Upper lobe of right lung (tissue), 1 donor: ENCODE measurements around the gene PPP1R3G. TPM values are rescaled to one million over a fixed set of nuclear protein-coding genes. Genes with fewer than 3 reads are reported as not detected.

ENCODE experiments used
- ATAC-seq: fragments of 200-7000 bp; cut with Tn5 transposase; one replicate; pipeline ENCODE4 v1.9.1; 2020; ENCODE audit warnings: mild to moderate bottlenecking, moderate library complexity
- DNase-seq: peaks from one replicate; pipeline ENCODE4 v3.0.0-alpha.2; 2020
- H3K27ac ChIP-seq: fragments of 200-600 bp; one replicate; pipeline ENCODE4 v1.8.0; 2022
- H3K27me3 ChIP-seq: fragments of 200-600 bp; one replicate; pipeline ENCODE4 v1.8.0; 2022; ENCODE audit warnings: mild to moderate bottlenecking
- H3K36me3 ChIP-seq: fragments of 200-600 bp; one replicate; pipeline ENCODE4 v1.8.0; 2022
- H3K4me1 ChIP-seq: fragments of 200-600 bp; one replicate; pipeline ENCODE4 v1.8.0; 2022
- H3K4me3 ChIP-seq: fragments of 200-600 bp; one replicate; pipeline ENCODE4 v1.8.0; 2022; ENCODE audit warnings: mild to moderate bottlenecking
- H3K9me3 ChIP-seq: fragments of 200-600 bp; one replicate; pipeline ENCODE4 v1.8.0; 2022
- intact Hi-C: fragments of 100-400 bp; cut with DNase I; formaldehyde crosslinking; loops from one replicate; pipeline ENCODE4 v1.11.0; 2022
- total RNA-seq: library from RNA; stranded (reverse); fragmentation: NEBNext Ultra II Directional; extraction: Animal tissue kit (Norgen Biotek cat#: 25700); gene quantifications from one replicate; pipeline ENCODE4 v1.2.1, GENCODE V29; 2021
- TF ChIP-seq, protein P1 (sequence below): fragments of 200-600 bp; IDR thresholded peaks from one replicate; pipeline ENCODE4 v1.8.0; 2022; ENCODE audit warnings: antibody characterized with exemption
- donor health status: DM: no; HTN: yes; CAD: no; lungs with severe emphysema.

Gene PPP1R3G
- total RNA-seq, 1 donor from 2014 or later = 0.46 TPM

DNA sequence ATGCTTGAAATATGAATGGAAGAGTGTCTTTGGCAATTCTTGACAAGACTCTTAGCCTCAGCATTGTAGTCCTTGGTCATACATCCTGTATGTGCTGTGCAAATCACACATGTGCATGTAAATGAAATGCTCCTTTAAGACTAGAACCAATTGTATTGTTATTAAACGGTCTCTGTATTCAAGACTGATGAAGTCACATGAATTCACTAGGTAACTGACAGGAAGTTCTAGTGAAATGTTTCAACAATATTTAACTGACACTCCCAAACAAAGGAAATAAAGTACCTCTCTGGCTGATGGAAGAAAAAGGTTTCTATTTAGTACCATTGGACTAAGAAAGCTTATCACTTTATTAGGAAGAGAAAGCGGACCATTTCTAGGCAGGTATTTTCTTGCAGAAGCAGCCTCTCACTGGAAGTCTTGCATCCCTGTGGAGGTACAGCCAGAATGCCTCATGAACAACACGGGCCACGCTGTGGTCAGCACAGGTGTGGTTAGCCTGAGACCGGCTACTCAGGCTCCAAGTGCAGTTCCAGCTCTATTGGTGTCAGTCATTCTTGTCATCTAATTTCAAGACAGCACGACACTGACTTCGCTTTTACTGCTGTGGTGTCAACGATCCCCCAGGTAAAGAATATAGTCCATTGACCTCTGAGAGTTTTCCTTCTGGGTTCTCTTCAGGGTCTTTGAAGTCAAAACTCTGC is 17.3 kb downstream of the PPP1R3G start:
- DNase-seq (no peak), ATAC-seq (no peak)
- no peak overlapping the region for H3K4me3 ChIP-seq
- no peaks in the 10 kb centered on the region for H3K4me1 ChIP-seq
- no peaks in the 10 kb centered on the region for H3K9me3 ChIP-seq
- H3K27me3 ChIP-seq = no peaks in the 10 kb centered on the region
- intact Hi-C loops = no loop called here
- no peak overlapping the region for H3K27ac ChIP-seq
- H3K36me3 ChIP-seq = no peaks in the 10 kb centered on the region
- TF ChIP-seq, protein P1, sequence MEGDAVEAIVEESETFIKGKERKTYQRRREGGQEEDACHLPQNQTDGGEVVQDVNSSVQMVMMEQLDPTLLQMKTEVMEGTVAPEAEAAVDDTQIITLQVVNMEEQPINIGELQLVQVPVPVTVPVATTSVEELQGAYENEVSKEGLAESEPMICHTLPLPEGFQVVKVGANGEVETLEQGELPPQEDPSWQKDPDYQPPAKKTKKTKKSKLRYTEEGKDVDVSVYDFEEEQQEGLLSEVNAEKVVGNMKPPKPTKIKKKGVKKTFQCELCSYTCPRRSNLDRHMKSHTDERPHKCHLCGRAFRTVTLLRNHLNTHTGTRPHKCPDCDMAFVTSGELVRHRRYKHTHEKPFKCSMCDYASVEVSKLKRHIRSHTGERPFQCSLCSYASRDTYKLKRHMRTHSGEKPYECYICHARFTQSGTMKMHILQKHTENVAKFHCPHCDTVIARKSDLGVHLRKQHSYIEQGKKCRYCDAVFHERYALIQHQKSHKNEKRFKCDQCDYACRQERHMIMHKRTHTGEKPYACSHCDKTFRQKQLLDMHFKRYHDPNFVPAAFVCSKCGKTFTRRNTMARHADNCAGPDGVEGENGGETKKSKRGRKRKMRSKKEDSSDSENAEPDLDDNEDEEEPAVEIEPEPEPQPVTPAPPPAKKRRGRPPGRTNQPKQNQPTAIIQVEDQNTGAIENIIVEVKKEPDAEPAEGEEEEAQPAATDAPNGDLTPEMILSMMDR = no peak

DNA sequence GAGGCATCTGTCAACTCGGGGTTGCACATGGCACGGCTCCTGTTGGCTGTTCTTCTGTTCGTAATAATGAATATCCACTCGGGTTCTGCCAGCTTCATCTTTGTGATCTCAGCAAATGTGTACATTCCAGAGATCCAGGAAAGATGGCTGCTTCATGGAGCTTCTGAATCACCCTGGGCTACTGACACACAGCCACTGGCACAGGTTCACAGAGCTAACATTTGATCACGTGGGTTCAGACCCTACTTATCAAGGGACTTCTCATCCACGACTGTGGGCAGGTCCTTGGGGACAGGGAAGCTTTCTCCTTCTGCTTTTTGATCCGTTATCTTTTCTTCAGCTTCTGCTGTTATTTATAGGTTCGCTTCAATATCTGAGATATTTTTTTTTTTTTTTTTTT is 18.1 kb downstream of the PPP1R3G start:
- no peaks in the 10 kb centered on the region for H3K36me3 ChIP-seq
- DNase-seq (no peak), ATAC-seq (no peak)
- no peaks in the 10 kb centered on the region for H3K9me3 ChIP-seq
- no peak overlapping the region for H3K27ac ChIP-seq
- no peaks in the 10 kb centered on the region for H3K27me3 ChIP-seq
- no peak overlapping the region for H3K4me3 ChIP-seq
- intact Hi-C loops = no loop called here
- no peaks in the 10 kb centered on the region for H3K4me1 ChIP-seq
- TF ChIP-seq, protein P1 = no peak

DNA sequence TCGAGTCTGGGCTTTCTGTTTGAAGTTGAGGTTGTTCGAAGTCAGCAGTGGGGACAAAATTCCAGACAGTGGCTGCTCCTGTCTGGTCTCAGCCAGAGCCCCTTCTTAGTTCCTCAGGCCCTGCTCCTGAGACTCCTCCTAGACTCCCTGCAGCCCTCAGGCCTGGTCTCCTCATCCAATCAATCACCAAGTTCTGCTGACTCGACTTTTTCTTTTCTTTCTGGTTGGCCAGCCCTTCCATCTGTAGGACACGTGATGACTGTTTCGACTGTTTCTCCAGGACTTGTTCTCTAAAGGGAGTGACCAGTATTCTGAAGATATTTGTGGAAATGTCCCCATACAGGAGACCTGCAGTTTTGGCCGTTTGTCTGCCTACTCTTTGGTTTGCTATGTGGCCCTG is 19.5 kb downstream of the PPP1R3G start:
- H3K9me3 ChIP-seq = no peaks in the 10 kb centered on the region
- no peak for ATAC-seq

DNA sequence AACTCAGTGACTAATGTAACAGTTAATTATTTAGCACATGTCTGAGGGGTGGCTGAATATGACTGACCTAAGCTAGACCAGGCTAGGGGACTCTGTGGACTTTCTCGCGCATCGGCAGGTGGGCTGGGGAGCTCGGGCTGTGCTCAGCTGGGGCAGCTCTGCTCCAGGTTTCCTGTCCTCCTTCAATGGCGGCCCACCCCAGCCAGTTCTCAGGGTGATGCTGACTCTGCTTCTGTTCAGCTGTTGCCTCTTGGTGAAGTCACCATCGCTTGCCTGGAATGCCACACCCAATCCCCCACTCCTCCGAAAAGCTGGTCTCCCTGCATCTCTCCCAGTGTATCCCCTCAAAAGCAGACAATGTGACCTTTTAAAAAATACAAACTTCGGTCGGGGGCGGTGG is 20.0 kb downstream of the PPP1R3G start:
- no peak for DNase-seq
- no peaks in the 10 kb centered on the region for H3K27me3 ChIP-seq
- intact Hi-C loops = no loop called here
- no peak overlapping the region for H3K4me3 ChIP-seq
- H3K27ac ChIP-seq = no peak overlapping the region
- no peaks in the 10 kb centered on the region for H3K4me1 ChIP-seq
- TF ChIP-seq, protein P1 = no peak
- H3K9me3 ChIP-seq = no peaks in the 10 kb centered on the region
- H3K36me3 ChIP-seq = no peaks in the 10 kb centered on the region
- ATAC-seq = no peak

More for the DNA sequence above, 19.5 kb downstream of the PPP1R3G start:
- H3K27me3 ChIP-seq = no peaks in the 10 kb centered on the region
- no peak overlapping the region for H3K27ac ChIP-seq
- no peaks in the 10 kb centered on the region for H3K36me3 ChIP-seq
- no peak overlapping the region for H3K4me3 ChIP-seq
- TF ChIP-seq, protein P1 = no peak
- intact Hi-C loops = no loop called here
- no peaks in the 10 kb centered on the region for H3K4me1 ChIP-seq
- DNase-seq = no peak

DNA sequence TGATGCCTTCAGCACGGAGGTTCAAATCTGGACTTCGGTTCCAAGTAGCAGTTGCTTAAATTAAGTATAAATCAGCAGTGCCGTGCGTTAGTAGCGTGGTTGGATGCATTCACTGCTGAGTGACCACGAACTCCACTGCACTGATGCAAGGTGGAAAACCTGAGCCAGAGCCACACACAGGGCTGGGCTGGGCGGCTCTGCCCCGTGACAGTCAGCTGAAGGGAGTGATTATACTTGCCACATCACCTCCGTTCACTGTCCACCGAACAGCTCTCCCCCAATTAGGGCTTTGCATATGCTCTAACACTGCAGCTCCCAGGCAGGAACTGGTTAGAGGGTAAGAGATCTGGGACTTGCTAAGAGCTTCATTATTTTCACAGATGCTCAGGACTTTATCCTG is 22.2 kb downstream of the PPP1R3G start:
- TF ChIP-seq, protein P1 = no peak
- ATAC-seq (no peak), DNase-seq (no peak)
- Histone ChIP-seq H3K4me3 (no peak overlapping the region), H3K27me3 (no peaks in the 10 kb centered on the region), H3K27ac (no peak overlapping the region), H3K4me1 (no peaks in the 10 kb centered on the region), H3K36me3 (no peaks in the 10 kb centered on the region), H3K9me3 (no peaks in the 10 kb centered on the region)
- intact Hi-C loops = no loop called here

DNA sequence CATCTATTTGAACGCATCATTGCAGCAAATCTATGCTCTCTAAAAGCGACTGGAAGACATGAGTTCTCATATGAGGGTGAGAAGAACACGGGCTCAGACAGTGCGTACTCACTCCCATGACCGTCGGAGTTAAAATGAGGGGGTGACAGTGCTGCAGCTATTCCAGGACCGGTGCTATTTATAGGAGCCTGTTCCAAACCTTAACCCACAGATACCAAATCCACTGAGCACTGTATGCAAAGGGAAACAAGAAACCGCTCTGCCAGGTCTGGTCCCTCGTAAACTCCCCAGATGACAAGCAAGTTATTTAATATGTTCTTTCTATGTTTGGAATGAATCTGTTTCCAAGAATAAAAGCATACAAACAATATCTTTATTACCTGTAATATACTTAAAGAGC is 22.9 kb downstream of the PPP1R3G start:
- H3K36me3 ChIP-seq = no peaks in the 10 kb centered on the region
- intact Hi-C loops = no loop called here
- no peaks in the 10 kb centered on the region for H3K4me1 ChIP-seq
- H3K27me3 ChIP-seq = no peaks in the 10 kb centered on the region
- H3K27ac ChIP-seq = no peak overlapping the region
- no peak for DNase-seq
- no peaks in the 10 kb centered on the region for H3K9me3 ChIP-seq
- no peak overlapping the region for H3K4me3 ChIP-seq
- ATAC-seq = no peak
- TF ChIP-seq, protein P1 = no peak
